IPS DF 4.7 (cell line): ENCODE results near the gene TREM2.
"Not testable (repeated sequence)": the region's sequence is repeated elsewhere in the genome, so short reads cannot be mapped to it uniquely, and the experiment has no call there.

ENCODE experiments used
- DNase-seq: peaks from one replicate; pipeline ENCODE4 v3.0.0-alpha.2; 2013; ENCODE audit warnings: low spot score; ENCODE audit errors: extremely low read depth

Gene TREM2

GRCh38 chr6:41155132-41155805, 7.6 kb downstream of the TREM2 start:
- no peak for DNase-seq

DNA sequence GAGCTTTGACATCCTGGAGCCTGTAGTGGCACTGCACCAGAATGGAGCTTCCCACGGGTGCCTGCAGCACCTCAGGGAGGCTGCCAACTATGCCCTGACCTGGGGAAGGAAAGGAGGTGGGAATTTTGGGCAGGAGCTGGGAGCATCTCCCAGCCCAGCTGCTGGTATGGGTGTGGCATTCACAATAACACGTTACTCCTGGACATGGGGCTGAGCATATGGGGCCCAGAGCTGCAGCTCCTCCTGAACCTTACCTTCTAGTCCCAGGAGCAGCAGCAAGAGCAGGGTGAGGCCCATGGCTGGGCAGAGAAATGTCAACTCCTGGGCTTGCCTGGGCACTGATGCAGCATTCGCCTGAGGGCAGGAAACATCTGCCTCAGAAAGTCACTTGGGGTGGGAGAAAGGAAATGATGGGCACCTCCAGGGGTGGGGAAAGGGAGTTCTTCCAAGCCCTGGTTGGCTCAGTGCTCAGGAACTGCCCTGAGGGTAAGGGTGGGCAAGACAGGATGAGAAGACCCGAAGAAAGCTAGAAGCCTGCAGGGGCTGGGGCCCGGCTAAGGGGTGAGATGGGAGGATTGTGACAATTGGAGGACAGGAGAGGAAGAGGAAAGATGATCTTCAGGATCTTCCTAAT, 8.8 kb downstream of the TREM2 start, which contains the start of gene TREML1:
Gene TREML1, minus strand, starts transcription at position 356 of the 634 bp plus-strand sequence. Its CDS starts 59 bp downstream, at position 297.
- DNase-seq, result no peak

- DNase-seq, result no peak
Measured at GRCh38 chr6:41153451-41153850, 9.5 kb downstream of the TREM2 start.

- no peak for DNase-seq
Measured at GRCh38 chr6:41150671-41151070, 12.2 kb downstream of the TREM2 start.

GRCh38 chr6:41147917-41148316, 15.0 kb downstream of the TREM2 start:
- no peak for DNase-seq

DNA sequence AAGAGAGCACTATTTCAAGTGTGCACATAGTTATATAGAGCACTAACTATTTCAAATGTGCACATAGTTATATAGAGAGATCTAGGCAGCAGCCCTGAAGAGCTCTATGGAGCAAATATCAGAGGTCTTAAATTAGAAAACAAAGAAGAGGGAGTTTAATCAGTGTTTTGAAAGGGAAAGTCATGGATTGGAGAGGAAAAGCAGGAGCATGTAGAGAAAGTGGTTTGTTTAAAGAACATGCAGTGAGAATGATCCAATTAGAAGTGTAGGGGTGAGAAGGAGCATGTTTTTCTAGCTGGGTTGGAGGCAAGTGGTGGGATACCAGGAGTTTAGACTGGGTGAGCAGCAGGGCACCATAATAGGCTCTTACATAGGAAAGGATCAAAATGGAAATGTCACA, 26.0 kb downstream of the TREM2 start:
- DNase-seq, result no peak

- DNase-seq, result no peak
Measured at GRCh38 chr6:41135062-41135832, 27.7 kb downstream of the TREM2 start.

GRCh38 chr6:41132254-41132653, 30.7 kb downstream of the TREM2 start:
- no peak for DNase-seq

GRCh38 chr6:41125282-41125681, 37.6 kb downstream of the TREM2 start:
- no peak for DNase-seq

DNA sequence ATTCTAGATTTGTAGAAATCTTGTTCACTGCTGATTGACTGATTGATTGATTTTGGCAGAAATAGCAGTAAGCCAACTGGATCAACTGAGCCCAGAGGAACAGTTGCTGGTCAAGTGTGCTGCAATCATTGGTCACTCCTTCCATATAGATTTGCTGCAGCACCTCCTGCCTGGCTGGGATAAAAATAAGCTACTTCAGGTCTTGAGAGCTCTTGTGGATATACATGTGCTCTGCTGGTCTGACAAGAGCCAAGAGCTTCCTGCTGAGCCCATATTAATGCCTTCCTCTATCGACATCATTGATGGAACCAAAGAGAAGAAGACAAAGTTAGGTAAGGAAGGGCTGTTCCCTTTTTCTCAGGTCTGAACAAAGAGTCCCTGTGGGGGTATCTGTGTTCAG, 40.0 kb downstream of the TREM2 start:
- DNase-seq, result no peak

DNA sequence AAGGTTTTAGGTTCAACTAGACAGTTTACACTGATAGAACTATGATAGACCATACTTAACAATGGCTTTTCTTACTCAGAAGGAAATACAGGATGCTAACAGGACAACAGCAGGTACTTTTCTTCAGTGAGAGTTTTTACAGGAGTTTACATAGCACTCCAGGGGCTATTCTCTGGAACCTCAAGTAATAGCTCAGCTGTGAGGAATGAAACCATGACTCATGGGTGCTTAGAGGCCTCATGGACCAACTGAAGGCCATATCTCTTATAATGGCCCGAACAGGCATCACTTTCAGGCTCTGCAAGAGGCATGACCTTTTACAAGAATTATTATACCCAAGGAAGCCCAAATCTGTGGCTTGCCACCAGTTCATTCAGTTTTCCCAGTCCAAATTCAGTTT, 40.5 kb downstream of the TREM2 start:
- no peak for DNase-seq

- no peak for DNase-seq
Measured at GRCh38 chr6:41120058-41120457, 42.9 kb downstream of the TREM2 start.

GRCh38 chr6:41119508-41119907, 43.4 kb downstream of the TREM2 start:
- no peak for DNase-seq

- DNase-seq, result not testable (repeated sequence)
Measured at GRCh38 chr6:41115027-41115426, 47.9 kb downstream of the TREM2 start.

- DNase-seq, result no peak
Measured at GRCh38 chr6:41111017-41111416, 51.9 kb downstream of the TREM2 start.
